Stimulated activated CD4-positive, alpha-beta T cell treated with anti-CD3 and anti-CD28 coated beads, Interleukin-2, amount 100 ng/mL, for 4 hours (primary cell): ENCODE results near the gene ACTN4.

Experiments
- DNase-seq: peaks from one replicate; pipeline ENCODE4 v3.0.0-alpha.2; 2020; ENCODE audit warnings: low read depth

Gene ACTN4

DNA sequence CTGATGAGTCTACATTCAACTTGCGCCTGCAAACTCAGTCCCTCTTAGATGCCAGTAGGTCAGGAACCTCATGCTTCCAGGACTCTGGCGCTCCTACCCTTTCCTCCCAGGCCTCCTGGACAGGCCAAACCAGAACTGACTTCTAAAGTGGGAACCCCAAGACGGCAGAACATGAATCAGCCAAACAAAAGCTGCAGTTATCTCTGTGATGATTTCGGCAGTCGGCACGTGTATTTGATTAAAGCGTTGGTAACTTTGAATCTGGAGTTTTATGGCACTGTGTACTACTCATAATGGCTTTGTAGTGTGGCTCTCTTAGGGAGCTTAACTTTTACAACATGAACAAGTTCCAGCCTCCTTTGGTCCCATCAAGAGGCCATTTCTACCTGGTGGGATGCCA is 13.7 kb downstream of the ACTN4 start:
- DNase-seq = no peak

DNA sequence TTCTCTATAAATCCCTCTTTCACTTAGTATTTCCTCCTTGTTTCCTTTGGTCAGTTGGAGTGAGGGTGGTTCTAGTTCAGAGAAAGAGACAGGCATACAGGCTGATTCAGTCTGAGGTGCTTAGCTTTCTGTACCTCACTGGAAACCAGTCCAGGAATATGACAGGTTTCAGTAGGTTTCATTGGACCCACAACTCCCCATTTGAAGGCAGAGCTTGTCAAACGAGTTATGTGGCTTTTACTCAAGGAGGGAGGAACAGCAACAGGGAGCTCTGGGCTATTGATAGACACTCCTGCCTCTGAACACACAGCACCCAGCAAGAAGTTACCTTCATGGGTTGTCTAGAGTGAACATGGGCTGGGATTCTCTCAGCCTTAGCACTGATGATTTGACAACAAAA is 14.5 kb downstream of the ACTN4 start:
- DNase-seq = no peak

DNA sequence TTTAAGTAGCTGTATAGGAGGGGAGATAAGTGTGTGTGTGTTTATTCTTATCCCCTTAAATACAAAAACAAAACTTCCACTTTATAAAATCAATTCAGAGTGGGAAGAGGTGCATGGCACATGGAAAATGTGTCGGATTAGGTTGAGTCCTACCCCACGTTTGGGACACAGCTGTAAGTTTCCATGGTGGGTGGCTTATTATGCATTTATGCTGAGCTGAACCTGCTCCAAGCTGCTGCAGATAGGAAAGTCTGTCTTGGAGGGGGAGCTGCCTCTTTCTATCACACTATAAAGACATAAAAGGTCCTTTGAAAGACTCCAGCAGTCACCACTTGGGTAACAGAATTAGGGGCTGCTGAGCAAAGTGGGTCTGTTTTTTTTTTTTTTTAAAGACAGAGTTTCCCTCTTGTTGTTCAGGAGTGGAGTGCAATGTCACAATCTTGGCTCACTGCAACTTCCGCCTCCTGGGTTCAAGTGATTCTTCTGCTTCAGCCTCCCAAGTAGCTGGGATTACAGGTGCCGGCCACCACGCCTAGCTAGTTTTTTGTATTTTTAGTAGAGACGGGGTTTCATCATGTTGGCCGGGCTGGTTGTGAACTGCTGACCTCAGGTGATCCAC is 15.2 kb downstream of the ACTN4 start:
- no peak for DNase-seq

DNA sequence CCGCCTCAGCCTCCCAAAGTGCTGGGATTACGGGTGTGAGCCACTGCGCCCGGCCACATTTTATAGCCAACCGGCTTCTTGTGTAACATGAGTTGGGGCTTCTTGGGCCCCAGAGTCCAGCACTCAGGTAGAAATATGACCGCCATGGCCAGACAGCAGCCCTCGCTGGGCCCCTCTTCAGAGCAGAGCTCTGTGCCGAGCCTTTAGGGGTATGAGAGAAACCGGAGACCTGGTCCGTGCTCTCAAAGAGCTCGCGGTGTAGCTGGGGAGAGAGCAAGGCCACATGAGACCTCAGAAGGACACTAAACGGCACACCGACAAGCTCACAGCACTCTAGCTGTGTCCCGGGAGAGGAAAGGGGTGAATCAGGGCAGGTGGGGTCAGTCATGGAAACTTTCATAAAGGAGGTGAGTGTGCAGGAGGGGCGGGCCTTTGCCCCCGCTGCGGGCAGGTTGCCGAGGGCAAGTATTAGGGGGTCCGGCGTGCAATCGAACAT is 15.8 kb downstream of the ACTN4 start:
- DNase-seq = no peak

DNA sequence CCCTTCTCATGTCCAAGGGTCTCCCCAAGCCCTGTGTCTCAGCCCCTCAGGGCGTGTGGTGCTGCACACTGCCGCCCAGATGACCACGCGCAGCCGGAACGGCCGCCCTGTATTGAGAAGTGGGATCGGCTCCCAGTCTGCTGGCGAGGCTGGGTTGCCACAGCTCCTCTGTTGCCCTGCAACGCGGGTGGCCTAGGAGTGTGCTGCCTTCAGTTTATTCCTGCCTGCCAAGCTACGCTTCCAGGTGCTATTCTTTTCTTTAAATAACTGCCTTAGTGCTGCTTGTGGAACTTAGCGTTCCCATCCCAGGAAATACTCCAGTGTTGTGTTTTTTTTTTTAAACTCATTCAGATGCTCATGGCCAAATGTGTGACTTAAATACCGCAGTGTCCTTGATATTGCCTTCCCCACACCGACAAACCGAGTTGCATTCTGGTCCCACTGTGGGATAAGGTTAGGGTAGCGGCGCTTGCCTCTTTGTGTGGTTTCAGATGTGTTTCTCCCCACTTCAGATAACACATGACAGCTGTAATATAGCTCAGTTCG is 16.6 kb downstream of the ACTN4 start:
- DNase-seq = no peak

DNA sequence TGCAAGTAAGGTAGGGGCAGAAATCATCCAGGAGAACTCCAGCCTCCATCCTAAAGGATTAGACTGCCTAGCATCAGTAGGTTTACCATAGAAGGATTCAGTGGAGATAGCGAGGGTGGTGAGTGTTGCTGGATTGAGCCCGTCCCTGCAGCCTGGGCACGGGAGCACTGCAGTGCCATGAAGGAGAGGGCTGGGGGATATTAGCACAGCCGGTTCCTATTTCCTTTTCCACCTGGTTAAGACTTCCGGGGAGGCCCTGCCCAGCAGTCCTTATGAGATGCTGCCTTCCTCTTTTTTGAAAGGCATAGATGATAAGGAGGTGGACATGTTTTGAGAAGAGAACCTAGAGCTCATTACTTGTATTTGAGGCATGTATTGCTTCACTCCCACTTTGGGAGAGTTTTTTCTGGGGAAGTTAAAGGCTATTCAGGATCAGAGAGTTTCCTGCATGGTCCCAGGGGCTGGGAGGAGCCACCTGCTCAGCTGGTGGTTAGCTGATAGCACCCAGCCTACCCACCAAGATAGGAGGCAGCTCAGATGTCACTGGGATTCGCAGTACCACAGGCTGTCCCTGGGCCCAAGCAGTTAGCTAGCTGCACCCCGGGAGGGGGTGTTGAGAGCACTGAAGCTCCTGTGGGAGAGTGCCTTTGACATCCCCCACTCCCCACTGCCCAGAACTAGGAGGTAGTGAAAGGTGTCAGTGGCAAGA is 17.2 kb downstream of the ACTN4 start:
- DNase-seq = no peak

DNA sequence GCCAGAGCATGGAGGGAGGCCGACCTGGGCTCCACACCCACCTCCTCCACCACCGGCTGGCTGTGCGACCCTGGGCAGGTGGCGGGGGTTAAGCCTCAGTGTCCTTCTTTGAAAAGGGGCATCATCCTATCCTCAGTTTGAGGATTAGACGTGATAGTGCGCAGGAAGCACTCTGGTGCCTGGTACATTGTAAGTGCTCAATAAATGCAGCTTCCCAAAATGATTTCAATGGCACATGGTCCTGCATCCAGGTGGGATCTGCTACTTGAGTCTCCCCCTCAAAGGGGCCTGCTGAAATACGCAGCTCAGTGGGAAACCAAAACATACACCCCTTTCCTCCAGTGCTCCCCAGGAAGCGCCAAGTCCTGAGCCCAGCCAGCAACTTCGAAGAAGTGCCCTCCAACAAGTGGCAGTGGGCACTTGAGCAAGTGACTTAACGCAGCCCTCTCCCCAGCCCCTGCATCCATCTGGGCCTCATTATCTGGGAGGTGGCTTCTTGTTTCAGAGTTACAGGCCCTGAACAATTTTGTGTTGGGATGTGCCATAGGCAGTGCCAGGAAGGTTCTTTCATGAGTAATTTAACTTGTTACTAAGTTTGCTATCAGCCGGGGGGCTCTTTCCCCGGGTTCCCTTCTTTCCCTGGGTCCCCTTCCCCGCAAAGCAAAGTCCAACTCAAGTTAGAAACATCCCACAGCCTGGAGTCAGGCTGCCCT is 17.9 kb downstream of the ACTN4 start:
- DNase-seq = no peak

DNA sequence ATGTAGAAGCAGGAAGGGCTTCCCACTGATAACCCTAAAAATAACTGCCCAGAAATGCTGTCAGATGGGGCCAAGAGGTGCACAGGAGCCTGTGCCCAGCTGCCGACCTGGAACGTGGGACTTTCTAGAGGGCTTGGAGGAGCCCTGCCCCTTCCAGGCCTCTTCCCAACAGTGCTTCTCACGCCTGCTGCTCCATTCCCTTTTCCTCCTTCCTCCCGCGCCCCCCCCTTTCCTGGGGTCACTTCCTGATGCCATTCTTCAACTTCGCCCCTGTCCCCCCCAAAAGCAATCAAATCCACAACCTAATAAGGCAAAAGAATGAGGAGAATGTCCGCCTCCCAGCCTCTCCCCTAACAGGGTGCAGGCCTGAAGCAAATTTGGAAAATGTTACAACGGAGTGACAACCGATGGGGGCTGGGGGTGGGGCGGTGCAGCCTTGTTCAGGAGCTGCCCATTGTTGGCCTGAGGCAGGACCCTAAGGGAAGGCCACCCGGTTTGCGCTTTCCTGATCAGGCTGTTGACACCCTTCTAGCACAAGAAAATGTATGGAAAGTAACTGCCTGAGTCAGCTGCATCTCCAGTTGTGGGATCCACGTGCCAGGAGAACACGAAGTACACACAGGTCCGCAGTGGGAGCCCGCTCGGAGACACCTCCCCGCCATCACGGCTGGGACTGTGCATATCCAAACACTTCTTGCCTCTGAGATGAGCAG is 18.7 kb downstream of the ACTN4 start:
- DNase-seq = no peak

DNA sequence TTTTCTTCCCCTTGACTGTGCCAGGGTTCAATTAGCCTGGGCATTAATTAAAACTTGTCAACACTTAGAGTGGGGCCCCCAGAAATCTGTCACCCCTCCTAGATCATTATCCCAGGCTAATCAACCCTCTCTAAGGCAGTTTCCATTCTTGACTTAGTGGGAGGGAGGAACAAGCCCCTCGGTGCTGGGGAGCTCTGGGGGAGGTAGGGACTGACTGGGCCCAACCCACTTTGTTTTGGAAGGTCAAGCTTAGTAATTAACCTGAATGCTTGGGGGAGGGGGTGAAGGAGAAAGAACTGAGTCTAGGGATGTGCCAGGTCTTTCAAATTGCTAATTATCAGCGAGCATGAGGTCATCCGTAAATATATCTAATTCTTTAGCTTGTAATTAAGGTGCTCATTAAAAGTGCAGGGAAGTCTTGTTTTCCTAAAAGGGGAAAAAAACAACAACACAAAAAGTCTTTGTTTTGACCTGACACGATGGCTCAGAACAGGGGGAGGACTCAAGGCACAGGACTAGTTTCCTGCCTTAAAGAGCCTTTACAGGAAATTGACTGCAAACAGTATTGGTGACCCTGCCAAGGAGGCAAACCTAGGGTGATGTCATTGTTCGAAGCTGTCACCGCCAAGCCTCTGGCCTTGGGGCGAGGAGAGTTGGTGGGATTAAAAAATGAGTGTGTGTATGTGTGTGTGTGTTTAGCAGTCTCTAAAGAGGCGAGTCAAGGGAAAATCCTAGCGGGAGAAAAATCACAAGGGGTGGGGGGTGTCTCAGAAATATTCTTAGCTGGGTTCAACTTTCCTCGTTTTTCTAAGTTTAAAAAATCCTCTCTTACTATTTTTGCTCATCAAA is 19.4 kb downstream of the ACTN4 start:
- no peak for DNase-seq

DNA sequence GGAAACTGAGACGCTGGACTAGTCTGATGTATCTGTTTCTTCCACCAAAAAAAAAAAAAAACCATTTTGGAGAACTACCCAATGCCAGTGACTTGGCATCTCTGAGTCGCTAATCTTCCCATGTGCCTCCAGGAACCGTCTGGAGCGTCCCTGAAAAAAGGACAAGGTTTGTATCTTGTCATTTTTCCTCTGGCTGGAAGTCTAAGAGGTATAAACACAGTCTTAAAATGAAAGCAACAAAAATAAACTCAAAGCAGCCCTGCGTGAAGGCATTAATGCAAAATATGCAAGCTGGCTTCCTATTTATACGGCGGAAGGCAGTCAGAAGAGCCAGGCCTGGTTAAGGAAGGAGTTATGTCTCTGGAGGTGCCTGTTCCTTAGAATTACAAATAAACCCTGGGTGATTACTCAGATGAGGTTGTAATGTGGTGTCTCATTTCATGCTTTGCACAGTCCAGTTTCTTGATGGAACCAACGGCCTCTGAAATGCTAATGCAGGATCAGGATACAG is 20.3 kb downstream of the ACTN4 start:
- no peak for DNase-seq

DNA sequence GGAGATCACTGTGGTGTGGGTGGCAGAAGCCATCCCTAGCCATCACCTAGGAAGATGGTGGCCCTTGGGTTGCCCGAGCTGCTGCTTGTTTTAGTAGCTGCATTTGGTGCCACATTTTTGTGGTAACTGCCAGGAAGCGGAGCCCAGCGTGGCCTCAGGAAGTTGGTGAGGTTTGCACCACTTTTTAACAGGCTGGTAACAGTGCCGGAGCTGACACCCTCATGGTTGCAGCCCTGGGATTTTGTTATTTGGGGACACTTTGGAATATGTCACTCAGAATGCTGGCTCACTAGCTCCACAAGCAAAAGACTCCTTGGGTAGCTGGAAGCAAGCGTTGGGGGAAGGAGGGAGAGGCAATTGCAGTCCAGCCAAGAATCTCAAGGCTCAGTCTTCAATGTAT is 22.1 kb downstream of the ACTN4 start:
- DNase-seq = no peak

DNA sequence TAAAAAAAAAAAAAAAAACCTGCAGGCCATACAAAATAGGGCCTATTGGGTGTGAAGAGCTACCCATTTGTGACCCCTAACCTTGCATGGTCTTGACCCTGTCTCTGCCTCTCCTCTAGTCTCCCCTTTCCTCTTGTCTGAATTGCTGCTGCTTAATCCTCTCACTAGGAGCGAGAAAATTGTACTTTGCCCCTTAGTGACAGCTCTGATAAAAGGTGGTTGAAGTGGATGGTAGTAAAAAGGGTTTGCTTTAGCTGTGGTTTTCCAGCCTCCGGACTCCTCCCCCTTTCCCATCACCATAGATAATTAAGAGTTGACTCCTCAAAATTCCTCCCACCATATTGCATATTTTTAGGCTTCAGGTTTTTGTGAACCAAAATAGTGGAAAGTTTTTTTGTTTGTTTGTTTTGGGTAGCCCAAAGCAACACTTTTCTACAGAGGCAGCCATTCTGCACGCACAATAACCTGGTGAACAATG is 23.5 kb downstream of the ACTN4 start:
- no peak for DNase-seq

DNA sequence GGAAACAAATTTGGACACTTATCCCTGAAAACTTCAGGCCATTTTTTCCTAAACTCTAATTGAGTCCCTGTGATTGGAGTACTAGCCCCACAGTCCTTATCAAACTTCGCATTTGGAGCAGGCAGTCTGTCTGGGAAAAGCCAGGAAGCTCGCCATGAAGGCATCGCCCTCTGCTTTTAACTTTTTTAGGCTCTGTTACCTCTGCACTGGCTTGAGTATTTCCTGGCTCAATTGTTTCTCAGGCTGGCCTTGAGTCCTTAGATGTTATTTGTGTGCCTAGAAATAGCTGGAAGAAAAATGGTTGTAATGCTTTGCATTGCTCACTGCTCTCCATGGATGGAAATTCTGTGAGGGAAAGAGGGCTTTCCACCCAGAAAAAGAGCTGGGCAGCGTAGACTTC is 24.2 kb downstream of the ACTN4 start:
- DNase-seq = no peak

DNA sequence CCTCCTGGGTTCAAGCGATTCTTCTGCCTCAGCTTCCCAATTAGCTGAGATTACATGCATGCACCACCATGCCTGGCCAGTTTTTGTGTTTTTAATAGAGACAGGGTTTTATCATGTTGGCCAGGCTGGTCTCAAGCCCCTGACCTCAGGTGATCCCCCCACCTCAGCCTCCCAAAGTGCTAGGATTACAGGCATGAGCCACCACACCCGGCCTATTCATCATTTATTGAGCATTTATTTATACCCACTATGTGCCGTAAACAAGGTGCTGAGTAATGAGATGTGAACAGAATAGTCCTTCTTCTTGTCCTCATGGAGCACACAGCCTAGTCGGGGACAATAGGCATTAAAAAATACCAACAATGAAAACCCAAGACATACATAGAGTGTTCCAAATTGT is 25.6 kb downstream of the ACTN4 start:
- no peak for DNase-seq

DNA sequence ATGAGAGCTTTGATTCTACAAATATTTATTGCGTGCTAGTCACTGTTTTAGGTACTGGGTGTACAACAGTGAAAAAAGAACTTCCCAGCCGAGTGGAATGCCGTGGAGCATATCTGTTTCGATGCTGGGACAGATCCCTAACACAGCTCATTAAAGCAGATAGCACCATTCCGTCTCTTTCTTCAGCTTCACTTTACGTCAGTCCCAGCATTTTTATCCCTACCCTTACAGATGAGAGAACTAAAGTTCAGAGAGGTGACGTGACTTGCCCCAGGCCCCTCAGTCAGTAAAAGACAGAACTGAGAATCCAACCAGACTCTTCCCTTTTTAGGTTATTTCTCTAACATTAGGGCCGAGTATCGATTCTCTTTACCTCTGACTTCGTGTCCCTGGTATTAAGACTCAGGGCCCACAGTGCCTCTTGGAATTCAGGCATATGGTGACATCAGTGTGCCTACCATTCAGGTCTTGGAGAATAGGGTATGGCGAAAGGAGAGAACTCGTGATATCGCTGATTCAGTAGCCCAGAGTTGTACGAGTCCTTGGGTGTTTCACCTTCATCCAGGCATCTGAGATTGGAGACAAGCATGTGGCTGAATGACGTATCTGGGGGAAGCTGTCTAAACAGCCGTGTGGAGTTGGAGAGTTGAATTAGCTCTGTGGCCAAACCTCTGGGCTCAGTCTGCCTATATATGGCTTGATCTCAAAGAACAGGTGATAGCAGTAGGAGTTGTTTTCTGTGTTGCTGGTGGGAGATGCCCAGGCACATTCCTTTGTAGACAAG is 27.1 kb downstream of the ACTN4 start:
- DNase-seq = no peak

DNA sequence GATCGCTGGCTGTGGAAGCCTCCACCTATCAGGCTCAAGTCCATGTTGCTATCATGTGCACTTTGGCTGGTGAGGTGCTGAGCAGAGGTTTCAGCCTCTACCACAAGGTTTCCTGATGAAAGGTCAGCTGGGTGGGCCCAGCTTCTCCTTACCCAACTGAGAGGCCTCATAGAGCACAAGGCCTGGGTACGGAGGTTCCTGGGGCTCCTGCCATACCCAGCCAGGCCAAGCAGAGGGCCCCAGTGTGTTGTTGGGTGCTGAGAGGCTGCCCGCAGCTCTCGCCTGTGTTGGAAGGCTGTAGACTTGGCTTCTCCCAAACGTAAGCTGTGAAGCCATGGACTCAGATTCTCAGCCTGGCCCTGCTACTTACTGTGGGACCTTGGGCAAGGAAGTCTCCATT is 28.2 kb downstream of the ACTN4 start:
- no peak for DNase-seq

DNA sequence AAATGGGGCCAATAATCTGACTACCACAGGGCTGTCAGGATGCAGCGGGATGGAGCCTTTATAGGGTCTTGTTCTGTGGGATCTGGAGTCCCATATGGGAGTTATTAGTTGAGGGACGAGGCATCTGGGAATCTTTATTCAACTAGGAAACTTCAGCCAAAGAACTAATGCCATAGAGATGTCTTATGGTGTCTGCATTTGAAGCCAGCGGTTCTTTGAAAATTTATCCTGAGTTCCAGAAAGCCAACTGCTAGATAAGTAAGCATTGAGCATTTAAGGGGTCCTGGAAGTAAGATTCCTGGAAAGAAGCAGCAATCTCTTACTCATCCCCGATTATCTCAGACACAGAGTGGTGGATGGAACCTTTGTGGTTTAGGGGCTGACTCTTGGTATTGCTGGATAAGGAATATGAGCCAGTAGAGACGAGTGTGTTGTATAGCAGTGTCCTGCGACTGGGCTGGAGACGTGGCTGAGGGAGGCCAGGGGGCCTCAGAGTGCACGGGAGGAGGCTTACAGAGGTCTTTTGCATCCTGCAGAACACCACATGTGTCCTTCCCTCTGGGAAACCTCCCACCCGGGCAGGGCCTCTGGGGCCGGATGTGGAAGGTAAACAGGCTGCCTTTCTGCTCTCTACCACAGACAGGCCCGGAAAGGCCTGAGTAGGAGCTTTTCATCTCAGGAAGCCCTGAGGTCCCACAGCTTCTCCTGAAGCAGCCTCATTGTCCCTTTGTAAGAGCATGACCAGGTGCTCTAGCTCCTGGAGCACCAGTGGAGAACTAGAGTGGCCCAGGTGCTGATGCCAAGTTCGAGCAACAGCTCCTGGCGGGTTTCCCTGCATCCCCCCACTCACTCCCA is 28.8 kb downstream of the ACTN4 start:
- DNase-seq = no peak

DNA sequence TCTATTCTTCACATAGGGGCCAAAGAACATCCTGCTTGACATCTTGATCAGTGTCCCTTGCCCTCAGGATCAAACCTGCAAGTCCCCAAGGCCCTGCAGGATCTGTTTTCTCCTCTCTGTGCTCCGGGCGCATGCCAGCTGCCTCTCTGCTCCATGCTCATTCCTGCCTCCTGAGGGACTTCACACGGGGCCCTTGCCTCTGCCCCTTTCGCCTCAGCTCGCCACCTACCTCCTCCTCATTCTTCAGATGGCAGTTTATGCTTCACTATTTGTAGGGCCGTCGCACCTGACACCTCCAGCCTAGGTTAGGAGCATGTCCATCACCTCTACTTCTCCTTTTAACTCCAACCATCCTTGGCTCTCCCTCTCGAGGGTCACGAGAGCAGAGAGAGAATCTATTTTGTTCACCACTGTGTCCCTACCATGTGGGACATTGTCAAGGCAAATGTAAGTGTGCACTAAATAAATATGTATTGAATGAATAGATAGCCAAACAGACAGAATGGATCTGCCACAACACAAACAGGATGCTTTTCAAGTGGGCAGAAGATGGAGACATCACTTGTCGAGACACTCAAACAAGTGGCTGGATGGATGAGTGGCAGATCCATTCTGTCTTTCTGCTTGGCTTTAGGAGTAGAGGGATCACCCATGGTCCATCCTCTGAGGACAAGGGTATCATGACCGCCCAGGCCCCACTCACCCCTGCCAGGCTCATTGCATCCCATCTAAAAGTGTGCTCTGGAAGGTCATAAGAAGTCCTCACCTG is 29.6 kb downstream of the ACTN4 start:
- DNase-seq = no peak
